ENCODE measurements around the gene STARD3. TPM values are rescaled to one million over a fixed set of nuclear protein-coding genes. Genes with fewer than 3 reads are reported as not detected.
A peak's percentile ranks its signal among the peaks of the same experiment; 100 is the strongest.

The STARD3 gene
- total and polyA plus RNA-seq, 9 of the 15 experiments (the other 6 are each of a cell fraction or from before 2014, with no cell fraction given), result 0.63 to 87.0 (median 46.0) TPM

DNA sequence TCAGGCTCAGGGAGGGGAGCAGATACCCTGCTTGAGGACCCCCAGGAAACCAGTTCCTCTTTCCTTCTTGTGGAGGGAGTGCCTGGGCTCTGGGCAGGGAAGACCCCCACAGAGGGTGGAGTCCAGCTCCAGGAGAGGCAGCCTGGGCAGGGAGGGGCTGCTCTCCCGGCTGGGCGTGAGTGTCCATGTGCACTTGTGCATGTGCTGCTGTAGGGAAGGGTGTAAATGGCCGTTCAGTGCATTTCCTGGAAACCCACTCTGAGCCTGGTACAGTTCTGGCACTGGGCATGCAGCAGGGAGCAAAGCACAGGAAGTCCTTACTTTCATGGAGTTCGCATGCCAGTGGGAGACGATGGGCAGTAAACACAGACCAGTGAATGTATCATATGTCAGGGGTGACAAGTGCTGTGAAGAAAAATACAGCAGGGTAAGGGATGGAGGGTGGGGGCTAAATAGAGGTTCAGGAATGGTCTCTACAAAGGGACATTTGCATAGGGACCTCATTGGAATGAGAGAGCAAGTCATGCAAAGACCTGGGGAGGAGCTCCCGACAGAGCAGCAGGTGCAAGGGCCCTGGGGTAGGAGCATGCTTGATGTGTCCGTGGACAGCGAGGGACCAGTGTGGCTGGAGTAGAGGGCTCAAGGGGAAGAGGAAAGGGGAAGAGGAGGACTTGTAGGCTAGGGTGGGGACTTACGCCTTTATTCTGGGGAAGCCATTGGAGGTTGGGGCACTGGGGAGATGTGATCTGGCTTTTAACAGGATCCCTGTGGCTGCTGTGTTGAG lies 5.5 kb downstream of the STARD3 start (continued):
- TF ChIP-seq, protein P1, sequence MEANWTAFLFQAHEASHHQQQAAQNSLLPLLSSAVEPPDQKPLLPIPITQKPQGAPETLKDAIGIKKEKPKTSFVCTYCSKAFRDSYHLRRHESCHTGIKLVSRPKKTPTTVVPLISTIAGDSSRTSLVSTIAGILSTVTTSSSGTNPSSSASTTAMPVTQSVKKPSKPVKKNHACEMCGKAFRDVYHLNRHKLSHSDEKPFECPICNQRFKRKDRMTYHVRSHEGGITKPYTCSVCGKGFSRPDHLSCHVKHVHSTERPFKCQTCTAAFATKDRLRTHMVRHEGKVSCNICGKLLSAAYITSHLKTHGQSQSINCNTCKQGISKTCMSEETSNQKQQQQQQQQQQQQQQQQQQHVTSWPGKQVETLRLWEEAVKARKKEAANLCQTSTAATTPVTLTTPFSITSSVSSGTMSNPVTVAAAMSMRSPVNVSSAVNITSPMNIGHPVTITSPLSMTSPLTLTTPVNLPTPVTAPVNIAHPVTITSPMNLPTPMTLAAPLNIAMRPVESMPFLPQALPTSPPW (CRISPR knock-in tag; IDR thresholded peaks at IDR 0.05), result no peak
- TF ChIP-seq, protein P2, sequence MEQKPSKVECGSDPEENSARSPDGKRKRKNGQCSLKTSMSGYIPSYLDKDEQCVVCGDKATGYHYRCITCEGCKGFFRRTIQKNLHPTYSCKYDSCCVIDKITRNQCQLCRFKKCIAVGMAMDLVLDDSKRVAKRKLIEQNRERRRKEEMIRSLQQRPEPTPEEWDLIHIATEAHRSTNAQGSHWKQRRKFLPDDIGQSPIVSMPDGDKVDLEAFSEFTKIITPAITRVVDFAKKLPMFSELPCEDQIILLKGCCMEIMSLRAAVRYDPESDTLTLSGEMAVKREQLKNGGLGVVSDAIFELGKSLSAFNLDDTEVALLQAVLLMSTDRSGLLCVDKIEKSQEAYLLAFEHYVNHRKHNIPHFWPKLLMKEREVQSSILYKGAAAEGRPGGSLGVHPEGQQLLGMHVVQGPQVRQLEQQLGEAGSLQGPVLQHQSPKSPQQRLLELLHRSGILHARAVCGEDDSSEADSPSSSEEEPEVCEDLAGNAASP (IDR thresholded peaks at IDR 0.05), result no peak
- TF ChIP-seq HMGXB4 (CRISPR knock-in tag; IDR thresholded peaks at IDR 0.05) (no peak), RBM25 (IDR thresholded peaks at IDR 0.05; ENCODE audit: low read depth, low read length, severe bottlenecking) (peak; percentile 62), FOXO4 (CRISPR knock-in tag; IDR thresholded peaks at IDR 0.05) (no peak), KDM1A (IDR thresholded peaks at IDR 0.05) (0 out of 4 replicates have a peak, but pooled peaks of 1 of the 2 experiments have one; percentile 29), SMARCC2 (IDR thresholded peaks at IDR 0.05; ENCODE audit: low read depth) (no peak), E2F6 (IDR thresholded peaks at IDR 0.05; ENCODE audit: borderline replicate concordance in 1 of 2, extremely low read depth in 1 of 2, insufficient read depth in 1 of 2, insufficient read length in 1 of 2, low read depth in 1 of 2, low read length in 1 of 2, poor library complexity in 1 of 2, severe bottlenecking in 1 of 2) (no peak), BCOR (IDR thresholded peaks at IDR 0.05) (peak; percentile 68; the same call in 1 of the 2 replicates), XRCC5 (IDR thresholded peaks at IDR 0.05; ENCODE audit: low read depth, low read length) (no peak)
